WTC11 (cell line): Measurements from ENCODE around the gene FRS2. TPM values are rescaled to one million over a fixed set of nuclear protein-coding genes. Genes with fewer than 3 reads are reported as not detected.

Source experiments
- ATAC-seq: fragments of 200-7000 bp; cut with Tn5 transposase; 2 replicates; pipeline ENCODE4 v1.10.0; 2021; ENCODE audit warnings: mild to moderate bottlenecking, moderate library complexity
- CTCF ChIA-PET: fragments of 300-600 bp; sonication (Branson Sonifier 250); formaldehyde crosslinking; loops from one replicate; lab custom pipeline; 2021; ENCODE audit warnings: antibody characterized with exemption; lab: Charles Lee
- POLR2A ChIA-PET: fragments of 350-600 bp; sonication (Branson Sonifier 250); formaldehyde crosslinking; loops from one replicate; lab custom pipeline; 2021; ENCODE audit warnings: antibody characterized with exemption; lab: Charles Lee
- DNase-seq: peaks from one replicate; pipeline ENCODE4 v3.0.0; 2021; ENCODE audit warnings: low spot score
- H3K27ac Mint-ChIP-seq: 2 replicates; pipeline ENCODE4 v1.8.0; 2021; ENCODE audit warnings: mixed read lengths
- H3K27me3 Mint-ChIP-seq: 2 replicates; pipeline ENCODE4 v1.8.0; 2021; ENCODE audit warnings: low read depth, mild to moderate bottlenecking, moderate library complexity, mixed read lengths
- H3K36me3 Mint-ChIP-seq: 2 replicates; pipeline ENCODE4 v1.8.0; 2021; ENCODE audit warnings: mixed read lengths
- H3K4me1 Mint-ChIP-seq: 2 replicates; pipeline ENCODE4 v1.8.0; 2022; ENCODE audit warnings: mixed read lengths
- H3K4me3 Mint-ChIP-seq: 2 replicates; pipeline ENCODE4 v1.8.0; 2021; ENCODE audit warnings: mild to moderate bottlenecking, moderate library complexity, mixed read lengths
- H3K9me3 Mint-ChIP-seq: 2 replicates; pipeline ENCODE4 v1.8.0; 2021; ENCODE audit warnings: mixed read lengths
- GABPB1 ChIP-seq: sonication (generic); formaldehyde crosslinking; IDR thresholded peaks from 2 replicates; pipeline ENCODE4 v1.8.1; 2023; ENCODE audit warnings: mild to moderate bottlenecking, missing genetic modification reagents
- GTF2I ChIP-seq: fragments of 250-450 bp; sonication (Bioruptor Pico); conservative IDR thresholded peaks from 2 replicates; pipeline ENCODE4 v1.4.0; 2021; ENCODE audit warnings: mild to moderate bottlenecking
- KAT7 ChIP-seq: sonication (generic); formaldehyde crosslinking; IDR thresholded peaks from 2 replicates; pipeline ENCODE4 v1.8.1; 2023; ENCODE audit warnings: missing genetic modification reagents, mild to moderate bottlenecking, borderline replicate concordance
- MYBL2 ChIP-seq: sonication (generic); formaldehyde crosslinking; IDR thresholded peaks from 2 replicates; pipeline ENCODE4 v1.8.1; 2023; ENCODE audit warnings: mild to moderate bottlenecking, moderate library complexity, missing genetic modification reagents
- NR2C2 ChIP-seq: sonication (generic); formaldehyde crosslinking; IDR thresholded peaks from 2 replicates; pipeline ENCODE4 v1.8.0; 2022; ENCODE audit warnings: mild to moderate bottlenecking, missing genetic modification reagents
- SMAD4 ChIP-seq: sonication (generic); formaldehyde crosslinking; IDR thresholded peaks from 2 replicates; pipeline ENCODE4 v1.8.0; 2022; ENCODE audit warnings: mild to moderate bottlenecking, missing genetic modification reagents
- ZNF396 ChIP-seq: fragments of 250-450 bp; sonication (Bioruptor Pico); IDR thresholded peaks from 2 replicates; pipeline ENCODE4 v1.8.0; 2021; ENCODE audit warnings: mild to moderate bottlenecking, moderate library complexity, borderline replicate concordance
- ZNF416 ChIP-seq: fragments of 250-450 bp; sonication (Bioruptor Pico); IDR thresholded peaks from 2 replicates; pipeline ENCODE4 v1.9.0; 2021; ENCODE audit warnings: mild to moderate bottlenecking, inconsistent platforms
- total RNA-seq: library from RNA; stranded (reverse); gene quantifications from 3 replicates; pipeline ENCODE4 v1.2.3, GENCODE V29; 2021
- TF ChIP-seq, protein P1 (sequence below): sonication (generic); formaldehyde crosslinking; IDR thresholded peaks from 2 replicates; pipeline ENCODE4 v1.8.1; 2023; ENCODE audit warnings: mild to moderate bottlenecking, missing genetic modification reagents
- TF ChIP-seq, protein P2 (sequence below): fragments of 250-450 bp; sonication (Bioruptor Pico); IDR thresholded peaks from 2 replicates; pipeline ENCODE4 v1.9.0; 2021; ENCODE audit warnings: mild to moderate bottlenecking, borderline replicate concordance
- TF ChIP-seq, protein P3 (sequence below): sonication (generic); formaldehyde crosslinking; IDR thresholded peaks from 2 replicates; pipeline ENCODE4 v1.8.0; 2022; ENCODE audit warnings: mild to moderate bottlenecking, missing genetic modification reagents
- TF ChIP-seq, protein P4 (sequence below): sonication (generic); formaldehyde crosslinking; IDR thresholded peaks from 2 replicates; pipeline ENCODE4 v1.8.1; 2023; ENCODE audit warnings: mild to moderate bottlenecking, missing genetic modification reagents, borderline replicate concordance
- TF ChIP-seq, protein P5 (sequence below): sonication (generic); formaldehyde crosslinking; IDR thresholded peaks from 2 replicates; pipeline ENCODE4 v1.8.1; 2023; ENCODE audit warnings: mild to moderate bottlenecking, missing genetic modification reagents, moderate library complexity
- TF ChIP-seq, protein P6 (sequence below): sonication (generic); formaldehyde crosslinking; IDR thresholded peaks from 2 replicates; pipeline ENCODE4 v1.8.1; 2023; ENCODE audit warnings: mild to moderate bottlenecking, missing genetic modification reagents, moderate library complexity

The FRS2 gene
- total RNA-seq, 1 experiment from 2014 or later = 26.1 TPM

DNA sequence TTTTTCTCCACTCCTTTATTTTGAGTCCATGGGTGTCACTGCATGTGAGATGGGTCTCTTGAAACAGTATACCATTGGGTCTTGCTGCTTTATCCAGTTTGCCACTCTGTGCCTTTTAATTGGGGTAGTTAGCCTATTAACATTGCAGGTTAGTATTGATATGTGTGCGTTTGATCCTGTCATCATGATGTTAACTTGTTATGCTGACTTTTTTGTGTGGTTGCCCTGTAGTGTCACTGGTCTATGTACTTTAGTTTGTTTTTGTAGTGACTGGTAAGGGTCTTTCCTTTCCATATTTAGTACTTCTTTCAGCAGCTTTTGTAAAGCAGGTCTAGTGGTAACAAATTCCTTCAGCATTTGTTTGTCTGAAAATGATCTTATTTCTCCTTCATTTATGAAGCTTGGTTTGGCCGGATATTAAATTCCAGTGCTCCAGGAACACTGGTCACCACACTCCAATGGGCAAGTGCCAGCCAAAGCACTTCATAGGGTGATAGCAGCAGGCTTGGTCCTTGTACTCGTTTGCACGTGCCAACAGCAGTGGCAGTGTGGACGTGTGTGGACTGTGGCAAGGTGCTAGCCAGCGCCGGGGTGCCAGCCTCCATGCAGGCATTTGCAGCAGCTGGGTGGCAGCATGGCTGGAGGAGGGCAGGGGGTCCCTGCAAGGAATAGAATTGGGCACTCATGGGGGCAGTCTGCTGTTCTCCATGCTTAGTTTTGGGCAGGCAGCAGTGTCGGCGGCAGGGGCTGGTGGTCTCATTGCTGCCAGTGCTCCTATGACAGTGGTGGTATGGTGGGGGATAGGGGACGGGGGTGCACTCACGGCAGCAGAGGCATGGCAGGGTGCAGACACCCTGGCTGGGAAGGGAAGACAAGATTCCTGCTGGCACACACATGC, 53.5 kb downstream of the FRS2 start:
- DNase-seq (no peak), ATAC-seq (no peak)
- Mint-ChIP-seq H3K36me3 (peaks cover 17% of the 10 kb centered on the region; the same call in 1 of the 2 replicates), H3K4me1 (no peaks in the 10 kb centered on the region), H3K27ac (no peak overlapping the region), H3K4me3 (no peak overlapping the region), H3K9me3 (peaks cover 31% of the 10 kb centered on the region), H3K27me3 (no peaks in the 10 kb centered on the region)
- TF ChIP-seq MYBL2 (CRISPR knock-in tag) (no peak), ZNF416 (CRISPR knock-in tag) (no peak), SMAD4 (no peak), KAT7 (CRISPR knock-in tag) (no peak), GABPB1 (CRISPR knock-in tag) (no peak), NR2C2 (CRISPR knock-in tag) (no peak), GTF2I (CRISPR knock-in tag) (no peak), ZNF396 (CRISPR knock-in tag) (no peak)
- TF ChIP-seq, protein P1, sequence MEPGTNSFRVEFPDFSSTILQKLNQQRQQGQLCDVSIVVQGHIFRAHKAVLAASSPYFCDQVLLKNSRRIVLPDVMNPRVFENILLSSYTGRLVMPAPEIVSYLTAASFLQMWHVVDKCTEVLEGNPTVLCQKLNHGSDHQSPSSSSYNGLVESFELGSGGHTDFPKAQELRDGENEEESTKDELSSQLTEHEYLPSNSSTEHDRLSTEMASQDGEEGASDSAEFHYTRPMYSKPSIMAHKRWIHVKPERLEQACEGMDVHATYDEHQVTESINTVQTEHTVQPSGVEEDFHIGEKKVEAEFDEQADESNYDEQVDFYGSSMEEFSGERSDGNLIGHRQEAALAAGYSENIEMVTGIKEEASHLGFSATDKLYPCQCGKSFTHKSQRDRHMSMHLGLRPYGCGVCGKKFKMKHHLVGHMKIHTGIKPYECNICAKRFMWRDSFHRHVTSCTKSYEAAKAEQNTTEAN (CRISPR knock-in tag) = no peak
- TF ChIP-seq, protein P2, sequence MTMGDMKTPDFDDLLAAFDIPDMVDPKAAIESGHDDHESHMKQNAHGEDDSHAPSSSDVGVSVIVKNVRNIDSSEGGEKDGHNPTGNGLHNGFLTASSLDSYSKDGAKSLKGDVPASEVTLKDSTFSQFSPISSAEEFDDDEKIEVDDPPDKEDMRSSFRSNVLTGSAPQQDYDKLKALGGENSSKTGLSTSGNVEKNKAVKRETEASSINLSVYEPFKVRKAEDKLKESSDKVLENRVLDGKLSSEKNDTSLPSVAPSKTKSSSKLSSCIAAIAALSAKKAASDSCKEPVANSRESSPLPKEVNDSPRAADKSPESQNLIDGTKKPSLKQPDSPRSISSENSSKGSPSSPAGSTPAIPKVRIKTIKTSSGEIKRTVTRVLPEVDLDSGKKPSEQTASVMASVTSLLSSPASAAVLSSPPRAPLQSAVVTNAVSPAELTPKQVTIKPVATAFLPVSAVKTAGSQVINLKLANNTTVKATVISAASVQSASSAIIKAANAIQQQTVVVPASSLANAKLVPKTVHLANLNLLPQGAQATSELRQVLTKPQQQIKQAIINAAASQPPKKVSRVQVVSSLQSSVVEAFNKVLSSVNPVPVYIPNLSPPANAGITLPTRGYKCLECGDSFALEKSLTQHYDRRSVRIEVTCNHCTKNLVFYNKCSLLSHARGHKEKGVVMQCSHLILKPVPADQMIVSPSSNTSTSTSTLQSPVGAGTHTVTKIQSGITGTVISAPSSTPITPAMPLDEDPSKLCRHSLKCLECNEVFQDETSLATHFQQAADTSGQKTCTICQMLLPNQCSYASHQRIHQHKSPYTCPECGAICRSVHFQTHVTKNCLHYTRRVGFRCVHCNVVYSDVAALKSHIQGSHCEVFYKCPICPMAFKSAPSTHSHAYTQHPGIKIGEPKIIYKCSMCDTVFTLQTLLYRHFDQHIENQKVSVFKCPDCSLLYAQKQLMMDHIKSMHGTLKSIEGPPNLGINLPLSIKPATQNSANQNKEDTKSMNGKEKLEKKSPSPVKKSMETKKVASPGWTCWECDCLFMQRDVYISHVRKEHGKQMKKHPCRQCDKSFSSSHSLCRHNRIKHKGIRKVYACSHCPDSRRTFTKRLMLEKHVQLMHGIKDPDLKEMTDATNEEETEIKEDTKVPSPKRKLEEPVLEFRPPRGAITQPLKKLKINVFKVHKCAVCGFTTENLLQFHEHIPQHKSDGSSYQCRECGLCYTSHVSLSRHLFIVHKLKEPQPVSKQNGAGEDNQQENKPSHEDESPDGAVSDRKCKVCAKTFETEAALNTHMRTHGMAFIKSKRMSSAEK = no peak
- TF ChIP-seq, protein P3, sequence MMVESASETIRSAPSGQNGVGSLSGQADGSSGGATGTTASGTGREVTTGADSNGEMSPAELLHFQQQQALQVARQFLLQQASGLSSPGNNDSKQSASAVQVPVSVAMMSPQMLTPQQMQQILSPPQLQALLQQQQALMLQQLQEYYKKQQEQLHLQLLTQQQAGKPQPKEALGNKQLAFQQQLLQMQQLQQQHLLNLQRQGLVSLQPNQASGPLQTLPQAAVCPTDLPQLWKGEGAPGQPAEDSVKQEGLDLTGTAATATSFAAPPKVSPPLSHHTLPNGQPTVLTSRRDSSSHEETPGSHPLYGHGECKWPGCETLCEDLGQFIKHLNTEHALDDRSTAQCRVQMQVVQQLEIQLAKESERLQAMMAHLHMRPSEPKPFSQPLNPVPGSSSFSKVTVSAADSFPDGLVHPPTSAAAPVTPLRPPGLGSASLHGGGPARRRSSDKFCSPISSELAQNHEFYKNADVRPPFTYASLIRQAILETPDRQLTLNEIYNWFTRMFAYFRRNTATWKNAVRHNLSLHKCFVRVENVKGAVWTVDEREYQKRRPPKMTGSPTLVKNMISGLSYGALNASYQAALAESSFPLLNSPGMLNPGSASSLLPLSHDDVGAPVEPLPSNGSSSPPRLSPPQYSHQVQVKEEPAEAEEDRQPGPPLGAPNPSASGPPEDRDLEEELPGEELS (CRISPR knock-in tag) = no peak
- TF ChIP-seq, protein P4, sequence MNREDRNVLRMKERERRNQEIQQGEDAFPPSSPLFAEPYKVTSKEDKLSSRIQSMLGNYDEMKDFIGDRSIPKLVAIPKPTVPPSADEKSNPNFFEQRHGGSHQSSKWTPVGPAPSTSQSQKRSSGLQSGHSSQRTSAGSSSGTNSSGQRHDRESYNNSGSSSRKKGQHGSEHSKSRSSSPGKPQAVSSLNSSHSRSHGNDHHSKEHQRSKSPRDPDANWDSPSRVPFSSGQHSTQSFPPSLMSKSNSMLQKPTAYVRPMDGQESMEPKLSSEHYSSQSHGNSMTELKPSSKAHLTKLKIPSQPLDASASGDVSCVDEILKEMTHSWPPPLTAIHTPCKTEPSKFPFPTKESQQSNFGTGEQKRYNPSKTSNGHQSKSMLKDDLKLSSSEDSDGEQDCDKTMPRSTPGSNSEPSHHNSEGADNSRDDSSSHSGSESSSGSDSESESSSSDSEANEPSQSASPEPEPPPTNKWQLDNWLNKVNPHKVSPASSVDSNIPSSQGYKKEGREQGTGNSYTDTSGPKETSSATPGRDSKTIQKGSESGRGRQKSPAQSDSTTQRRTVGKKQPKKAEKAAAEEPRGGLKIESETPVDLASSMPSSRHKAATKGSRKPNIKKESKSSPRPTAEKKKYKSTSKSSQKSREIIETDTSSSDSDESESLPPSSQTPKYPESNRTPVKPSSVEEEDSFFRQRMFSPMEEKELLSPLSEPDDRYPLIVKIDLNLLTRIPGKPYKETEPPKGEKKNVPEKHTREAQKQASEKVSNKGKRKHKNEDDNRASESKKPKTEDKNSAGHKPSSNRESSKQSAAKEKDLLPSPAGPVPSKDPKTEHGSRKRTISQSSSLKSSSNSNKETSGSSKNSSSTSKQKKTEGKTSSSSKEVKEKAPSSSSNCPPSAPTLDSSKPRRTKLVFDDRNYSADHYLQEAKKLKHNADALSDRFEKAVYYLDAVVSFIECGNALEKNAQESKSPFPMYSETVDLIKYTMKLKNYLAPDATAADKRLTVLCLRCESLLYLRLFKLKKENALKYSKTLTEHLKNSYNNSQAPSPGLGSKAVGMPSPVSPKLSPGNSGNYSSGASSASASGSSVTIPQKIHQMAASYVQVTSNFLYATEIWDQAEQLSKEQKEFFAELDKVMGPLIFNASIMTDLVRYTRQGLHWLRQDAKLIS (CRISPR knock-in tag) = no peak
- TF ChIP-seq, protein P5, sequence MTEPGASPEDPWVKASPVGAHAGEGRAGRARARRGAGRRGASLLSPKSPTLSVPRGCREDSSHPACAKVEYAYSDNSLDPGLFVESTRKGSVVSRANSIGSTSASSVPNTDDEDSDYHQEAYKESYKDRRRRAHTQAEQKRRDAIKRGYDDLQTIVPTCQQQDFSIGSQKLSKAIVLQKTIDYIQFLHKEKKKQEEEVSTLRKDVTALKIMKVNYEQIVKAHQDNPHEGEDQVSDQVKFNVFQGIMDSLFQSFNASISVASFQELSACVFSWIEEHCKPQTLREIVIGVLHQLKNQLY (CRISPR knock-in tag) = no peak
- TF ChIP-seq, protein P6, sequence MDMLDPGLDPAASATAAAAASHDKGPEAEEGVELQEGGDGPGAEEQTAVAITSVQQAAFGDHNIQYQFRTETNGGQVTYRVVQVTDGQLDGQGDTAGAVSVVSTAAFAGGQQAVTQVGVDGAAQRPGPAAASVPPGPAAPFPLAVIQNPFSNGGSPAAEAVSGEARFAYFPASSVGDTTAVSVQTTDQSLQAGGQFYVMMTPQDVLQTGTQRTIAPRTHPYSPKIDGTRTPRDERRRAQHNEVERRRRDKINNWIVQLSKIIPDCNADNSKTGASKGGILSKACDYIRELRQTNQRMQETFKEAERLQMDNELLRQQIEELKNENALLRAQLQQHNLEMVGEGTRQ (CRISPR knock-in tag) = no peak
- ChIA-PET POLR2A (no interaction called here), CTCF (no interaction called here)
